Activated naive CD4-positive, alpha-beta T cell treated with Interleukin-2 at 50 U/mL for 16 hours (primary cell): ENCODE measurements around the gene TECPR2.
A peak's percentile ranks its signal among the peaks of the same experiment; 100 is the strongest.
"Not testable (repeated sequence)": the region's sequence is repeated elsewhere in the genome, so short reads cannot be mapped to it uniquely, and the experiment has no call there.

Experiments used
- DNase-seq: peaks from one replicate; pipeline ENCODE4 v3.0.0-alpha.2; 2020

TECPR2 gene

GRCh38 chr14:102539544-102540314, 177.0 kb downstream of the TECPR2 start:
- no peak for DNase-seq

GRCh38 chr14:102540315-102541028, 177.7 kb downstream of the TECPR2 start:
- DNase-seq = no peak

- DNase-seq = not testable (repeated sequence)
These were observed 178.3 kb downstream of the TECPR2 start for GRCh38 chr14:102541029-102541491.

- no peak for DNase-seq
These were observed 179.0 kb downstream of the TECPR2 start for GRCh38 chr14:102541771-102542170.

GRCh38 chr14:102544046-102544746, 181.5 kb downstream of the TECPR2 start:
- no peak for DNase-seq

GRCh38 chr14:102544747-102545460, 182.2 kb downstream of the TECPR2 start:
- peak; percentile 45 for DNase-seq

- no peak for DNase-seq
These were observed 182.9 kb downstream of the TECPR2 start for GRCh38 chr14:102545461-102546265.

- DNase-seq = no peak
These were observed 186.0 kb downstream of the TECPR2 start for GRCh38 chr14:102548616-102549240.

- not testable (repeated sequence) for DNase-seq
These were observed 188.2 kb downstream of the TECPR2 start for GRCh38 chr14:102550927-102551401.
